ENCODE data around the gene DGCR6.
"Not testable (repeated sequence)": the region's sequence is repeated elsewhere in the genome, so short reads cannot be mapped to it uniquely, and the experiment has no call there.

Gene DGCR6

DNA sequence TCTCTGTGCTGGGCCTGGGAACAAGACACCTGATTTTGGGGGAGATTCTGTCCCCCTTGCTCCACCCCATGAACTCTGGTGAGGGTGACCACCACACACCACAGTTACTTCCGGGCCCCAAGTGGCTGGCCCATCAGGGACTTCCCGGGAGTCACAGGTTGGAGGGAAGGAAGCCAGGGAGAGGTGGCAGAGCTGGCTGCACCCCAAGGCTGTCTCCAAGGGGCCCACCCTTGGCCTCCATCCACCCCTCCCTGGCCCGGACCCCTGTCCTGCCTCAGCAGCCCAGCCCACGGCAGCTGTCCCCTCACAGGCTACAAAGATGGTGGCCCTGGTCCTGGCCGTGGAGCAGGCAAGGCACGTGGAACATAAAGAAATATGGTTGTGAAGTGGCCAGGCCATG, 53.1 kb downstream of the DGCR6 start:
- H3K4me3 ChIP-seq (ENCODE audit: low read length); H3K36me3 ChIP-seq (ENCODE audit: insufficient read depth, low read length); H3K9me3 ChIP-seq (ENCODE audit: low read length); H3K27me3 ChIP-seq (ENCODE audit: insufficient read depth, low read length); H2AFZ ChIP-seq (ENCODE audit: low read depth, low read length): not testable (repeated sequence)
- H3K4me1 ChIP-seq (ENCODE audit: insufficient read depth, low read length): peaks cover 18% of the 10 kb centered on the region

DNA sequence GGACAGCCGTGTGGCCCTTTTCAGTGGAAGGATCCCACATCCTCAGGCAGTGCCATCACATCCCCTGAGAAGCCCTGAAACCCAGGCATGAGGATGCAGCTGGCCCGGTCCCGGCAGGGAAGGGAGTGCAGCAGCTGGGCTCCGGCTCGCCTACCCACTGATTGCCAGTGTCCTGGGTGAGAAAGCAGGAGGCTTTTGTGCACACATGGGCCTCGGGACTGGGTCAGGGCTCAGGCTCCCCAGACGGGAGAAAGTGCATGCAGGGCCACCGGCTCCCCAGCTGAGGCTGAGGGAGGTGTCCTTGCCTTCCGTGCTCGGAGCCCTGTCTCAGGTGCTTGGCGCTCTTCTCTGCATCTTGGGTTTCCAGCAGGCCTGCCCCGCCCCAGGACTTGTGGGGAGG, 53.6 kb downstream of the DGCR6 start:
- H3K36me3 ChIP-seq (ENCODE audit: insufficient read depth, low read length); H2AFZ ChIP-seq (ENCODE audit: low read depth, low read length); H3K4me3 ChIP-seq (ENCODE audit: low read length); H3K27me3 ChIP-seq (ENCODE audit: insufficient read depth, low read length); H3K9me3 ChIP-seq (ENCODE audit: low read length): not testable (repeated sequence)
- H3K4me1 ChIP-seq (ENCODE audit: insufficient read depth, low read length): peaks cover 18% of the 10 kb centered on the region

DNA sequence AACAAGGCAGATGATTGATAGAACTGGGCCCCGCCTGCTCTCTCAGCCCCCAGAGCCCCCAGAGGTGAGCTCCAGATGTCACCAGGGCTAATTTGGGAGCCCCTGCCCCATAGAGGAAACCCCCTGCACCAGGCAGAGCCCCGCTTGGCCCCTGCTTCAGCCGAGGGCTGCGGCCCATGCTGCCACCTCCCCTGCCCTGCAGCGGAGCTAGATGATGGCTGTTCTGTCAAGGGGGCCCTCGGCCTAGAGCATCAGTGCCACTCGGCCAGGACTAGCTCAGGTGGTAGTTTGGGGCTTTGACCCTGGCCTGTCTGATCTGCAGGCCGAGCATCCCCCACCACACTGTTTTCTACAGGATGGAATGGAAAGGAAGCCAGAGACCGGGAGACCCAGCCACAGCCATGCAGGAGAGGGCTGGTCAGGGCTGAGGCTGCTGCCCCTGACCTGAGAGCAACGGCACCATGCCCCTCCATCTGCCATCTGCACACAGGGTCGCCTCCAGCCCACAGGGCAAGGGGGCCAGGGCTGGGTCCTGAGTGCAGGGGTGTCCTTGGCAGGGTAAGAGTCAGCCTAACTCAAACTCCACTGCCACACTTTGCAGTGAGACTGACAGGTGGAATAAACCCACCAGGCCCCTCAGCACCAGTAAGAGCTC, 54.2 kb downstream of the DGCR6 start:
- H3K4me1 ChIP-seq (ENCODE audit: insufficient read depth, low read length): peaks cover 18% of the 10 kb centered on the region
- not testable (repeated sequence) for H3K27me3 ChIP-seq (ENCODE audit: insufficient read depth, low read length); H3K36me3 ChIP-seq (ENCODE audit: insufficient read depth, low read length); H2AFZ ChIP-seq (ENCODE audit: low read depth, low read length); H3K4me3 ChIP-seq (ENCODE audit: low read length); H3K9me3 ChIP-seq (ENCODE audit: low read length)

DNA sequence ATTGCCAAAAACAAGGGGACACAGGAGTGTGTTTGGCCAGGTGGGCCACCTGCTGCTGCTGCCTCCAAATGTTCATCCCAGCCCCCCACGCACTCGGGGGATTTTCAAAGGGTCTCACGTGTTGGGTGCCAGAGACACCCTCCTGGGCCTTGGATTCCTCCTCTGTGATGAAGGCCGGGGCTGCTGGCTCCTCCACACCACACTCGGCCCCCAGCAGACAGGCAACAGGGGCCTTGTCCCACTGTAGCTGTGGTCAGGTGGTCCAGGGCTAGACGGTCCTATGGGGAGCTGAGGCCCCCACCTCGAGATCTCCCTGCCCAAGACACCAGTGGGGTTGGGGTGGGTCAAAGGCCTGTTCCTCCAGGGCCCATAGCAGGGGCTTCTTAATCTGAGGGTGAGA, 55.1 kb downstream of the DGCR6 start:
- H3K36me3 ChIP-seq (ENCODE audit: insufficient read depth, low read length); H2AFZ ChIP-seq (ENCODE audit: low read depth, low read length); H3K4me3 ChIP-seq (ENCODE audit: low read length); H3K27me3 ChIP-seq (ENCODE audit: insufficient read depth, low read length); H3K9me3 ChIP-seq (ENCODE audit: low read length): not testable (repeated sequence)
- H3K4me1 ChIP-seq (ENCODE audit: insufficient read depth, low read length): peaks cover 18% of the 10 kb centered on the region

Data from neuron (in vitro differentiated cells).